Superior temporal gyrus (tissue), 1 donor: ENCODE results near the gene ZNF665.
"Not testable (repeated sequence)": the region's sequence is repeated elsewhere in the genome, so short reads cannot be mapped to it uniquely, and the experiment has no call there.

Experiments
- DNase-seq: peaks from one replicate; pipeline ENCODE4 v3.0.0-alpha.2; 2016; ENCODE audit errors: extremely low spot score

Gene ZNF665

DNA sequence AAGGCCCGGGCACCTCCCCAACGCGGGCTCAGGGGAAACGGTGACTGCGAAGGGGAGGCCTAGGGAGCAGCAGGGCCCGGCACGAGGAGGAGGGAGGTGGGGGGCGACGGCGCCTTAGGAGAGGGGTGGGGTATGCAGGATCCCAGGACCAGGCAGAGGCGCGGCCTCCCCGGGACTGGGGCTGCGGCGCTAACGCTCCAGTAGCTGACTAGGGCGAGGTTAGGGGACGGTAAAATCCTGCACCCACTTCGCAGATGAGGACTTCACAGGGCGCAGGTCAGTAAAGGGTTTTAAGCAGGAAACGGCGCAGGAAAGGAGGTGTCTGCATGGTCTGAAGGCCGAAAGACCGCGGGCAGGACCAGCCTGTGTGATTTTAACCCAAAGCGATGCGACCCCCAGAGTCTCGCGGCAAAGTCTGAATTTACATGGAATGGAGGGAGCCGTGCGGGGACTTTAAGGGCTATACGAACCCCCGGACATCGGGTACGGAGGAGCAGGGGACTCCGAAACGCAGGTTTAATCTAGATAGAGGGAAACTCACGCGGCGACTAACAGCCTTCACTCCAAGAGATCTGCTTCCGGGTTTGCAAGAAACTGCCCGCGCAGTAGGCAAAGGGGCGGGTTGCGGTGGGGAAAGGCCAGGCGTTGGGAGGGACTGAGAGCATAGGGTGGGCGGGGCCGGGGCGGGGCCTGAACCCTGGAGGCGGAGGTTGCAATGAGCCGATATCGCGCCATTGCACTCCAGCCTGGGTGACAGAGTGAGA, at the start of gene ZNF665:
TSS of gene ZNF665 (minus strand) at position 588 of the 764 bp plus-strand sequence. CDS start 10,460 bp downstream, outside the sequence.
- peak; percentile 87 for DNase-seq

DNA sequence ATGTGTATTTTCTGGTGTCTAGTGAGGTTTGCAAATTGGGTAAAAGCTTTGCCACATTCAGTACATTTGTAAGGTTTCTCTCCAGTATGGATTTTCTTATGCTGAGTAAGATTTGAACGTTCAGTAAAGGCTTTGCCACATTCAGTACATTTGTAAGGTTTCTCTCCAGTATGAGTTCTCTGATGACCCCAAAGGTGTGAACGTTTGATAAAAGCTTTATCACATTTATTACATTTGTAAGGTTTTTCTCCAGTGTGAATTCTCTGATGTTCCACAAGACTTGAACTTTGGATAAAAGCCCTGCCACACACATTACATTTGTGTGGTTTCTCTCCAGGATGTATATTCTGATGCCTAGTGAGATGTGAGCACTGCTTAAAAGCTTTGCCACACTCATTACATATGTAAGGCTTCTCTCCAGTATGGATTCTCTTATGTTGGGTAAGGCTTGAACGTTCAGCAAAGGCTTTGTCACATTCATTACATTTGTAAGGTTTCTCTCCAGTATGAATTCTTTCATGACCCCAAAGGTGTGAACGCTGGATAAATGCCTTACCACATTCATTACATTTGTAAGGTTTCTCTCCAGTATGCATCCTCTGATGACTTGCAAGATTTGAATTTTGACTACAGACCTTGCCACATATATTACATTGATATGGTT, 44.1 kb upstream of the ZNF665 start:
- no peak for DNase-seq

DNA sequence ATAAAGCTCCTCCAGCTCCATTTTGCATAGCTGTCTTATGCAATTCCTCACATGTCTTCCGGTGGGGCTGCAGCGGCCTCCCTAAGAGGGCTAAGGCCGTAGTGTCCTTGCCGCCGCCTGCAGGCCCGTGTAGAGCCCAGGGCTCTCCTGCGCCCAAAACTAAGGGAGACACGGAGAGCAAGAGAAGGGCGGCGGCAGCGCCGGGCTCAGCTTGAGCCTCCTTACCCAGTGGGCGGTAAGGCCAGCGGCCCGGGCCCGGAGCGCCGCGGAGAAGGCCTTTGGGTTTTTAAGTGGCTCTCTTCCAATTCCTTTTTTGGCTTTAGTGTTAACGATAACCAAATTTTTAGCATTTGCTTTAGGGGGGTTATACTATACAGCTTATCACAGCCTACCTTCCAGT, 31.4 kb upstream of the ZNF665 start:
- no peak for DNase-seq

DNA sequence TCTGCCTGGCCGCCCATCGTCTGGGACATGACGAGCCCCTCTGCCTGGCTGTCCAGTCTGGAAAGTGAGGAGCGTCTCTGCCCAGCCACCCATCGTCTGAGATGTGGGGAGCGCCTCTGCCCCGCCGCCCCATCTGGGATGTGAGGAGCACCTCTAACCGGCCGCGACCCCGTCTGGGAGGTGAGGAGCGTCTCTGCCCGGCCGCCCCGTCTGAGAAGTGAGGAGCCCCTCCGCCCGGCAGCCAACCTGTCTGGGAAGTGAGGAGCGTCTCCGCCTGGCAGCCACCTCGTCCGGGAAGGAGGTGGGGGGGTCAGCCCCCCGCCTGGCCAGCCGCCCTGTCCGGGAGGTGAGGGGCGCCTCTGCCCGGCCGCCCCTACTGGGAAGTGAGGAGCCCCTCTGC, 29.6 kb upstream of the ZNF665 start:
- not testable (repeated sequence) for DNase-seq

DNA sequence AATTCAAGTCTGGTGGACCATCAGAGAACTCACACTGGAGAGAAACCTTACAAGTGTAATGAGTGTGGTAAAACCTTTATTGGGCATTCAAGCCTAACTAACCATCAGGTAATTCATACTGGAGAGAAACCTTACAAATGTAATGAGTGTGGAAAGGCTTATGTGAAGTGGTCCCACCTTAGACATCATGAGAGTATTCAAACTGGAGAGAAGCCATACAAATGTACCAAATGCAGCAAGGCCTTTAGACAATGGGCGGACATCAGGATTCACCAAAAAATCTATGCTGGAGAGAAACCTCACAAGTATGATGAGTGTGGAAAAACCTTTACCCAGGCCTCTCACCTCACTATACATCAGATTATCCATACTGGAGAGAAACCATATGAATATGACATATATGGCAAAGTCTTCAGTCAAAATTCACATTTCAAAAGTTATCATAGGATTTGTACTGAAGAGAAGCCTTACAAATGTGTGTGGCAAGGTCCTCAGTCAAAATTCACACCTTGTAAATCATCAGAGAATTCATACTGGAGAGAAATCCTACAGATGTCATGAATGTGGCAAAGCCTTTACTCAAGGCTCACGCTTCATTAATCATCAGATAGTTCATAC, 19.7 kb upstream of the ZNF665 start:
- DNase-seq: no peak

DNA sequence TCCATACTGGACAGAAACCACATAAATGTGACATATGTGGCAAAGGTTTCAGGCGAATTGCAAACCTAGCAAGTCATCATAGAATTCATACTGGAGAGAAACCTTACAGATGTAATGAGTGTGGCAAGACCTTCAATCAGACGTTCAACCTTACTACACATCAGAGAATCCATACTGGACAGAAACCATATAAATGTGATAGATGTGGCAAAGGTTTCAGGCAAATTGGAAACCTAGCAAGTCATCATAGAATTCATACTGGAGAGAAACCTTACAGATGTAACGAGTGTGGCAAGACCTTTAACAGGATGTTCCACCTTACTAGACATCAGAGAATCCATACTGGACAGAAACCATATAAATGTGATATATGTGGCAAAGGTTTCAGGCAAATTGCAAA, 18.4 kb upstream of the ZNF665 start:
- DNase-seq: not testable (repeated sequence)

DNA sequence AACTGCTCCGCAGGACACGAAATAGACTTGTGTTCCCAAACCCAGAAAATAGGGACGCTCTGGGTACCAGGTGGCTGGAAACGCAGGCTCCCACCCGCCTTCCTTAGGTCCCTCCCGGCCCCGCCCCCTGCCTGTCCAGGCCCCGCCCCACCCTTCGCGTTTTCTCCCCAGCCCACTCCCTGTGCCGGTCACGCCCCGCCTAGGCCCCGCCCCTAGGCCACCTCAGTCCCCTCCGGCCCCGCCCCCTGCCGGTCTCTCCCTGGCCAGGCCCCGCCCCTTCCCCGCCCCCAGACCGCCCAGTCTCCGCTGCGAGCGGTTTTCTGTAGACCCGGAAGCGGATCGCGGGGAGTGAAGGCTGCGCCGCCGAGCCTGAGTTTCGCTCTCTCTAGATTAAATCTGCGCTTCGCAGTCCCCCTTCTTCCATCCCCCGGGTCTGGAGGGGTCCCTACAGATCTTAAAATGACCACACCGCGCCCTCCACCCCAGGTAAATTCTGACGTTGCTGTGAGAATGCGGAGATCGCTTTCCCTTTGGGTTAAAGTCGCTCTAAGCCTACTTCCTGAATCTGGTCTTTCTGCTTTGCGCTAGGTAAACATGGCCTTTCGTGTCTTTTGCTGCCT, 3.7 kb upstream of the ZNF665 start:
- peak; percentile 81 for DNase-seq

DNA sequence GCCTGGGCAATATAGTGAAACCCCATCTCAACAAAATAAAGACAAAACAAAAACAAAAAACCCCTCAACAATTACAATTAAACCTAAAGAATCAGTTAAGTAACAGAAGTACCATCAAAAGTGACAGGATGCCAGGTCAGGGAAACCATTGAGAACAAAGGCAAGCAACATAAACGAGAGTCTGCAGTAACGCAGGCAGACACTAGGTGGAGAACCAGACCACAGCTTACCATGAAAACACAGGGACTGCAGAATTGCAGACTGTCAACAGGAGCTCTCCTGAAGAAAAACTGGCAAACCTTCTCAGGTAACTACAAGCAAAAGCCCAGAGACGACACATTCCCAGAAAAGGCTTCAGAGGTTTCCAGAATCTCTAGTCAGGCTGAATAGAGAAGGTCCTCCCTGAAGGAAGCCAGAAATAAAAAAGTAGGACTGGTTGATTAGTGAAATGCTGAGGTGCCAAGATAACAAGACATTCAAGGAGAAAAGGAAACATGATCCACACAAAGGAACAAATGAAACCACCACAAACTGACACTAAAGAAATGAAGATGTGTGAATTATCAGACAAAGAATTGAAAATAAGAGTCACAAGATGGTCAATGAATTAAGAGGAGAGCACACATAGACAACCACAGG, 2.2 kb upstream of the ZNF665 start:
- DNase-seq: peak; percentile 95

DNA sequence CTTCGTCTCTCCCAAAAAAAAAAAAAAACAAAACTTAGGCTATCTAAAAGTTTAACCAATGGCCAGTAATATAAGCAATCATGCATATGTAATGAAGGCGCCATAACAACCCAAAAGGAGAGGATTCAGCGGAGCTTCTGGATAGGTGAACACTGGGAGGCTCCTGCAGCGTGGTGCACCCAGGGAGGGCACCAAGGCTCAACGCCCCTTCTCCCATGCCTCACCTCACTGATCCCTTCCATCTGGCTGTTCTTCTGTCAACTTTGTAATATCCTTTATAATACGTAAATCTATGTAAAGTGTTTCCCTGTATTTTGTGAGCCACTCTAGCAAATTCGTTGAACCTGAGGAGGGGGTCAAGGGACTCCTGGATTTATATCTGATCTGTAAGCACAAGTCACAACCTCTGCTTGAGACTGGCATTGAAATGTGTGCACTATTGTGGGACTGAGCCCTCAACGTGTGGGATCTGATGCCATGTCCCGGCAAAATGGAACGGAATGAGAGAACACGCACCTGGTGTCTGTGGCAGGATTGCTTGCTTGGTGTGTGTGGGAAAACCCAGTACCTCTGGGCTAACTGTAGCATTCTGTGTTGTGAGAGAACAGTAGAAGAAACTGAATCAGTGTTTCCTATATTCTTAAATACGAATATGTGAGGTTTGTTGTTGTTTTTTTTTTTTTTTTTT, 521 bp upstream of the ZNF665 start:
- no peak for DNase-seq

DNA sequence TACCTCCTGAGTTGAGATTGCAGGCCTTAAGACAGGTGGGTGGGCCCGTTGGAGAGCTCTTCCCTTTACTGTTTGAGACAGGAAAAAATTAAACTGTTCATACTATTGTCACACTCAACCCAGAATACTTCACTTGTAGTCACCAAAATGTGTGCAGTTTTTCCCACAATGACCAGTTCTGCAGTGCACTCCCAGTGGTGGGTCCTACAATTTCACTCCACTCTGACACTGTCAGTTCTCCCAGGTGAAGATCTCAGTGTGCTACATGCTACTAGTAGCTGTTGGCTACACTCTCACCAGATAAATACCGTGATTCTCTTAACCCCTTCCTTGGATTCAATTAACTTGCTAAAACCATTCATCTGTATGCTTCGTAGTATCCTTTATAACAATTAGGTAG, 2.9 kb downstream of the ZNF665 start:
- DNase-seq: no peak

DNA sequence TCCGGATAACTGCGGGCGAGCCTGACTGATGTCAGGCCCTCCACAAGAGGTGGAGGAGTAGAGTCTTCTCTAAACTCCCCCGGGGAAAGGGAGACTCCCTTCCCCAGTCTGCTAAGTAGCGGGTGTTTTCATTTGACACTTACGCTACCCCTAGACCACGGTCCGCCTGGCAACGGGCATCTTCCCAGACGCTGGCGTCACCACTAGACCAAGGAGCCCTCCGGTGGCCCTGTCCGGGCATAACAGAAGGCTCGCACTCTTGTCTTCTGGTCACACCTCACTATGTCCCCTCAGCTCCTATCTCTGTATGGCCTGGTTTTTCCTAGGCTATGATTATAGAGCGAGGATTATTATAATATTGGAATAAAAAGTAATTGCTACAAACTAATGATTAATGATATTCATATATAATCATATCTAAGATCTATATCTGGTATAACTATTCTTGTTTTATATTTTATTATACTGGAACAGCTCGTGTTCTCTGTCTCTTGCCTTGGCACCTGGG, 3.4 kb downstream of the ZNF665 start:
- not testable (repeated sequence) for DNase-seq

DNA sequence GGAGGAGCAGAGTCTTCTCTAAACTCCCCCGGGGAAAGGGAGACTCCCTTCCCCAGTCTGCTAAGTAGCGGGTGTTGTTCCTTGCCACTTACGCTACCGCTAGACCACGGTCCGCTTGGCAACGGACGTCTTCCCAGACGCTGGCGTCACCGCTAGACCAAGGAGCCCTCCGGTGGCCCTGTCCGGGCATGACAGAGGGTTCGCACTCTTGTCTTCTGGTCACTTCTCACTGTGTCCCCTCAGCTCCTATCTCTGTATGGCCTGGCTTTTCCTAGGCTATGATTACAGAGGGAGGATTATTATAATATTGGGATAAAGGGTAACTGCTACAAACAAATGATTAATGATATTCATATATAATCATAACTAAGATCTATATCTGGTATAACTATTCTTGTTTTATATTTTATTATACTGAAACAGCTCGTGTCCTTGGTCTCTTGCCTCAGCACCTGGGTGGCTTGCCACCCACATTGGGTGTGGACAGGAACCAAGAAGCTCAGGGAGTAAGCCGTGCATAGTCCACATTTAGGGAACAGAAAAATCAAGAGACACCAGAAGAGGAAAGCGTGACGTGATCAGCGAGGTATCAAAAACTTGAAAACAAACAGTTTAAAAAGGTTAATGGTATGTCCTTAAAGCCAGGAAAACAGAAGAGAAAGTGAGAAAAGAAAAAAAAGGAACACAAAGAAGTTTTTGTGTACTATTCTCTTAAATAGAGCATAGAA, 7.8 kb downstream of the ZNF665 start:
- not testable (repeated sequence) for DNase-seq

DNA sequence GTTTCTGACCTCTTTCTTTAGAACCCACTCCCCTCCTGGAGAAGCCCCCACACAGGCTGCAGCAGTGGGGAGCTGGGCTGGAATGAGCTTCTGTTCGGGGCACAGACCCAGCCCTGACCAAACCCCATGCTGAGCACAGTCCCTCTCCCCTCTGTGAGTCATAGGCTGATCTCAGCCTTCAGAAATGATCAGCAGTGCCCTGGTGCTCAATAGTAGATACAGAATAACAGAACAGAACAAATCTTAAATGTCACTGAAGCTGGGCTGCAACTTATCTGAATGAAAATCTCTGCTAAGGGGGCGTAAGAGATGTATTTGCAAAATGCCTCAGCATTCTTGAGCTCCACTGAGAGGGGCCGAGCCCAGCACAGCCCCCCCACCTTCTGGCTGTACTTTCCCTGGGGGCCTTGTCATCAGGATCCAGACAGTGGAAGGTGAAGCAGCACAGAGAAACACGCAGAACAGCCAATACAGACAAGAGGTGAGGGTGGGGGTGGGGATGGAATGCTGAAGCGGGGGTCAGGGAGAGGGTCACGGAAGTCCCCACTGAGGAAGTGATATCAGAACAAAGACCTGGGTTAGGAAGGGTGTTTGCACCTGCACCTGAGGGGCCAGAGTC, 9.9 kb downstream of the ZNF665 start:
- no peak for DNase-seq

DNA sequence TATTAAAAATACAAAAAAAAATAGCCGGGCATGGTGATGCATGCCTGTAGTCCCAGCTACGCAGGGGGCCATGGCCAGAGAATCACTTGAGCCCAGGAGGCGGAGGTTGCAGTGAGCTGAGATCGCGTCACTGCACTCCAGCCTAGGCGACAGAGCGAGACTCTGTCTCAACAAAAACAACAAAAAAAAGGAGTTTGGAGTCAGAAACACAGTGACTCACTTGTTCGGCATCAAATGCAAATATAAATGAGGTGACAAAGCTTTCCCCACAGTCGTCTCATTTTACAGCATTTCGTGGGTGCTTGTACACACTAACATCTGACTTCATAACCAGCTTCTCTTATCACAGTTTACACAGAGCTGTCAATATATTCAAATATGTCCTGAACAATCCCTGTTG, 11.0 kb downstream of the ZNF665 start:
- DNase-seq: no peak

DNA sequence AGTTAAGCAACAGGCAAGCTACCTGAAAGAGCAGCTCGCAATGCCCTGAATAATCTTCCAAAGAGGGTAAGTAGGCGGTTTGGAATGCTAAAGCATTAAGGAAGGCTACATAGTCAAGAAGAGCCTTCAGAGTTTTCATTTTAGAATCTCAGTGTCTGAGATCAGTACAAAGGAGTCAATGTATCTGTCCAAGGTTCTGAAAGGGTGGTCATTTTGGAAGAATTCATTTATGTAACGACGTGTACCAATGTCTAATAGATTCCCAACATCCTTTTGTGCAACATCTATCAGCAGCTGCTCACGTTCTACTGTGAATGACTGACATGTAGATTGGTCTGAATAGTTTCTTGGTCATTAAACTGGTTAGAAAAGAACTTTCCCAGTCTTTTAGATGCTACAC, 15.2 kb downstream of the ZNF665 start:
- DNase-seq: no peak

DNA sequence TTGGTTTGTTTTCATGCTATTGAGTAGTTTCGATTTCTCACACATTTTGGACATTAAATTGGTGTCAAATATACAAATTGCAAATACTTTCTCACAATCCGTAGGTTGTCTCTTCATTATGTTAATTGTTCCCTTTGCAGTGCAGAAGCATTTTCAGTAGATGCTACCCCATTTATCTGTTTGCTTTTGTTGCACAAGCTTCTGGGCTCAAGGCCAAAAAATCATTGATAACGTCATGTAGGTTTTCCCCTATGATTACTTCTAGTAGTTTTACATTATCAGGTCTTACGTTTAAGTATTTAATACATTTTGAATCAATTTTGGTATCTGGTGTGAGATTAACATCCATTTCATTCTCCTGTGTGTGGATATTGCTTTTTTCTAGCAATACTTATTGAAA, 20.3 kb downstream of the ZNF665 start:
- no peak for DNase-seq

DNA sequence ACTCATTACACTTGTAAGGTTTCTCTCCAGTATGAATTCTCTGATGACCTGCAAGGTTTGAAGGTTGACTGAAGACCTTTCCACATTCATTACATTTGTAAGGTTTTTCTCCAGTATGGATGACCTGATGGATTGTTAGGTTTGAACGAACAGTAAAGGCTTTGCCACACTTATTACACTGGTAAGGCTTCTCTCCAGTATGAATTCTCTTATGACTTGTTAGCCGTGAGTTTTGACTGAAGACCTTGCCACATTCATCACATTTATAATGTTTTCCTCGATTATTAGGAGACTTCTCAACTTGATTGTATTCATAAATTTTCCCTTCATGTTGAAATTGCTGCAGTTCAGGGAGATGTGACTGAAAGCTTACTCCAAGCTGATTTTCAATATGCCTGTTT, 27.5 kb downstream of the ZNF665 start:
- DNase-seq: no peak

DNA sequence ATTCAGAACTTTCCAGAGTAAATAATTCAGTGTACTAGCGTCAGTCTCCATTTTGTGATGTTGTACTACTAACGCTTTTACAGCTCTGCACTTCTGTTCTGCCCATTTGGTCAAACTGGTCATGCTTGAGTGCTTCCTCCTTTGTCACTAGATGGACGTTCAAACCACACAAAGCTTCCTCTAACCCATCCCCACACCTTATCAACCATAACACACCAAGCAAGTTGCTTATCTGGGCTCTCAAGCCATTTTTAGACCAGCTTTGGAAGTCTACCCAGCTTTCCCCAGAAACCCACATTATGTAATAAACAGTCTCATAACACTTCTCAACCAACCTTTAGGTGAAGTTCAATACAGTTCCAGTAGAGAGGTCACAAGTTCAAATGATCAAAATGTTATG, 32.0 kb downstream of the ZNF665 start:
- DNase-seq: no peak

DNA sequence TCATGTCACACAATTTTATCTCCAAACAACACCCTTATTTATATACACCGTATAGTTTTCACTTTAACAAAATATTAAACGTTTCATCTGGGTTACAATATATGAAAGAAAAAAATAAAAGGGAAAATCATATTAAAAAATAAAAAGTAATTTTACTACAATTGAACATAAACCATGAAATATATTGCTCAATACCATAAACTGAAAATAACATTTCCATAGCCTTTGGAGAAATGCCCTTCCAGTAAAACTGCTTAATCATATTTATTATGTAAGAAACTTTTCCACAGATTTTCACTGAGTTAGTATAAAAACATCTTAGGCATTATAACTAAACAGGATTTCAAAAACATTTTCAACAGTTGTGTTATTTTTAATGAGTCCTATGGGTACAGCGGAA, 32.8 kb downstream of the ZNF665 start:
- no peak for DNase-seq

DNA sequence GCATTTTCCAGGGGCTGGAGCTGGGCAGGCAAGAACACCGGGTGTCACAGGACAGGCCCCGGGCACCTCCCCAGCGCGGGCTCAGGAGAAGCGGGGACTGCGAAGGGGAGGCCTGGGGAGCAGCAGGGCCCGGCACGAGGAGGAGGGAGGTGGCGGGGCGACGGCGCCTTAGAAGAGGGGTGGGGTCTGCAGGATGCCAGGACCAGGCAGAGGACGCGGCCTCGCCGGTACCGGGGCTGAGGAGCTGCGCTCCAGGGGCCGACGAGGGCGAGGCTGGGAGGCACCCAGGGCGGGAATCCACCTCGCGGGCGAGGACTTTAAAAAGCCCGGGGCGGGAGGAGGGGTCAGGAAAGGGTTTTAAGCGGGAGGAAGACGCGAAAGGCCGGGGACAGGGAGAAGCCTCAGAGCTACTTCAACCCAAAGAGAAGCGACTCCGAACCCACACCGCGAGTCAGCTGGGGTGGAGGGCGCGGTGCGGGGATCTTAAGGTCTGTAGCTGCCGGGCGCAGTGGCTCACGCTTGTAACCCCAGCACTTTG, 35.0 kb downstream of the ZNF665 start:
- DNase-seq: no peak
